Osteocyte (in vitro differentiated cells): ENCODE results near the gene CDH6. TPM values are rescaled to one million over a fixed set of nuclear protein-coding genes. Genes with fewer than 3 reads are reported as not detected.

Experiments used
- DNase-seq: peaks from one replicate; pipeline ENCODE4 v3.0.0; 2021; ENCODE audit warnings: mixed read lengths; ENCODE audit not compliant: unreplicated experiment; ENCODE audit errors: extremely low spot score
- H3K27ac Mint-ChIP-seq: one replicate; pipeline ENCODE4 v1.8.0; 2021; ENCODE audit warnings: mild to moderate bottlenecking, mixed read lengths; ENCODE audit not compliant: unreplicated experiment
- H3K27me3 Mint-ChIP-seq: one replicate; pipeline ENCODE4 v1.8.0; 2021; ENCODE audit warnings: mixed read lengths; ENCODE audit not compliant: unreplicated experiment
- H3K36me3 Mint-ChIP-seq: one replicate; pipeline ENCODE4 v1.8.0; 2021; ENCODE audit warnings: mixed read lengths; ENCODE audit not compliant: unreplicated experiment
- H3K4me1 Mint-ChIP-seq: one replicate; pipeline ENCODE4 v1.8.0; 2021; ENCODE audit warnings: mixed read lengths; ENCODE audit not compliant: unreplicated experiment
- H3K4me3 Mint-ChIP-seq: one replicate; pipeline ENCODE4 v1.8.0; 2021; ENCODE audit warnings: mild to moderate bottlenecking, moderate library complexity, mixed read lengths; ENCODE audit not compliant: unreplicated experiment
- H3K9me3 Mint-ChIP-seq: one replicate; pipeline ENCODE4 v1.8.0; 2021; ENCODE audit warnings: mixed read lengths; ENCODE audit not compliant: unreplicated experiment
- CTCF ChIP-seq: fragments of 200-600 bp; sonication (generic); IDR thresholded peaks from 2 replicates; pipeline ENCODE4 v1.5.0; 2021; ENCODE audit warnings: antibody characterized with exemption, mild to moderate bottlenecking, moderate library complexity
- total RNA-seq: library from RNA; stranded (reverse); gene quantifications from 2 replicates; pipeline ENCODE4 v1.2.1, GENCODE V29; 2021

CDH6 gene
- total RNA-seq, 1 donor from 2014 or later: 792 TPM

GRCh38 chr5:31172881-31173280 lies 20.6 kb upstream of the CDH6 start:
- H3K27me3 Mint-ChIP-seq: no peaks in the 10 kb centered on the region
- no peaks in the 10 kb centered on the region for H3K9me3 Mint-ChIP-seq
- peaks cover 6% of the 10 kb centered on the region for H3K4me1 Mint-ChIP-seq
- DNase-seq: no peak
- no peak for TF ChIP-seq CTCF
- H3K36me3 Mint-ChIP-seq: no peaks in the 10 kb centered on the region
- no peak overlapping the region for H3K27ac Mint-ChIP-seq
- H3K4me3 Mint-ChIP-seq: no peak overlapping the region

GRCh38 chr5:31173614-31174013 lies 19.9 kb upstream of the CDH6 start:
- Mint-ChIP-seq H3K4me1 (peaks cover 6% of the 10 kb centered on the region), H3K36me3 (no peaks in the 10 kb centered on the region), H3K9me3 (no peaks in the 10 kb centered on the region), H3K27ac (no peak overlapping the region), H3K27me3 (no peaks in the 10 kb centered on the region), H3K4me3 (no peak overlapping the region)
- no peak for DNase-seq
- TF ChIP-seq CTCF: no peak

GRCh38 chr5:31181376-31181987 lies 12.0 kb upstream of the CDH6 start:
- H3K4me3 Mint-ChIP-seq: no peak overlapping the region
- DNase-seq: no peak
- peaks cover 5% of the 10 kb centered on the region for H3K27me3 Mint-ChIP-seq
- no peak for TF ChIP-seq CTCF
- no peak overlapping the region for H3K27ac Mint-ChIP-seq
- H3K36me3 Mint-ChIP-seq: no peaks in the 10 kb centered on the region
- H3K9me3 Mint-ChIP-seq: no peaks in the 10 kb centered on the region
- H3K4me1 Mint-ChIP-seq: no peaks in the 10 kb centered on the region

GRCh38 chr5:31182136-31182535 lies 11.3 kb upstream of the CDH6 start:
- Mint-ChIP-seq H3K27ac (no peak overlapping the region), H3K4me3 (no peak overlapping the region), H3K36me3 (no peaks in the 10 kb centered on the region), H3K9me3 (no peaks in the 10 kb centered on the region), H3K4me1 (no peaks in the 10 kb centered on the region), H3K27me3 (peaks cover 5% of the 10 kb centered on the region)
- no peak for DNase-seq
- no peak for TF ChIP-seq CTCF

- TF ChIP-seq CTCF: no peak
- Mint-ChIP-seq H3K27me3 (peaks cover 5% of the 10 kb centered on the region), H3K27ac (no peak overlapping the region), H3K36me3 (no peaks in the 10 kb centered on the region), H3K9me3 (no peaks in the 10 kb centered on the region), H3K4me3 (no peak overlapping the region), H3K4me1 (no peaks in the 10 kb centered on the region)
- DNase-seq: no peak
Observed at GRCh38 chr5:31185951-31186350, 7.5 kb upstream of the CDH6 start.
